Measurements from ENCODE around the gene MUSK. TPM values are rescaled to one million over a fixed set of nuclear protein-coding genes. Genes with fewer than 3 reads are reported as not detected.

The MUSK gene
- total RNA-seq, 1 donor from 2014 or later: not detected

DNA sequence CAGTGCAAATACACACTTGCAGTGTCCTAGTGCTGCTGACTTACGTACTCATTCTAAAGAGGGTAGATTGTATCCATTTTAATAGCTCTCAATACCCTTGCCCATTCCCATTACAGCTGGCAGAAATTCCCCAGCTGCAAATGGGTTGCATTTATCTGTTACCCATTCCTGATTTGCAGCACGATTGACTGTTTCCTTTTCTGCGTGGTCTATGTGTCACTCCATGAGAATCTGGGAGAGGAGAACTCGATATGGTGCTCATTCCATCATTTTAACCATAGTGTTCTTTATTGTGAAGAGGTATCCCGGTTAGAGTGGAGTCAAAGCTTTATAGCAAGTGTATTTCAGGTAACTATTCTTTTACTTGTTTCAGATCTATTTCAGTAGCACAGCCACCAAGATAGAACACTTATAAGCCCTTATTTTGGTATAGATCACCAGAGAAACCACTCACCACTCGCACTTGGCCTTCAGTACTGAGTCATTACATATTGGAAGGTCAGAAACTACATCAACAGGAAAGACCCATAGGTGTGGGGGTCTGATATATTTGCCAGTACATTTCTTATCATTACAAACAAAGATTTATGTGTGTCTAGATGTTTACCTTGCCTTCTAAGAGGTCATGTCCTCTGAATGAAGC lies 139.5 kb downstream of the MUSK start:
- no peaks in the 10 kb centered on the region for H3K9me3 Mint-ChIP-seq
- no peak for DNase-seq (ENCODE audit: low read depth, low spot score)
- no peaks in the 10 kb centered on the region for H3K27me3 Mint-ChIP-seq (ENCODE audit: low read depth)
- no peaks in the 10 kb centered on the region for H3K4me1 Mint-ChIP-seq
- H3K27ac Mint-ChIP-seq (ENCODE audit: unreplicated experiment): no peak overlapping the region
- no peaks in the 10 kb centered on the region for H3K36me3 Mint-ChIP-seq (ENCODE audit: low read depth)
- H3K4me3 Mint-ChIP-seq: no peak overlapping the region
- TF ChIP-seq CTCF (conservative IDR thresholded peaks at IDR 0.05): no peak

- H3K4me3 Mint-ChIP-seq: no peak overlapping the region
- H3K9me3 Mint-ChIP-seq: no peaks in the 10 kb centered on the region
- H3K27ac Mint-ChIP-seq (ENCODE audit: unreplicated experiment): no peak overlapping the region
- no peak for TF ChIP-seq CTCF (conservative IDR thresholded peaks at IDR 0.05)
- H3K36me3 Mint-ChIP-seq (ENCODE audit: low read depth): no peaks in the 10 kb centered on the region
- no peaks in the 10 kb centered on the region for H3K27me3 Mint-ChIP-seq (ENCODE audit: low read depth)
- no peak for DNase-seq (ENCODE audit: low read depth, low spot score)
- H3K4me1 Mint-ChIP-seq: no peaks in the 10 kb centered on the region
Measured at GRCh38 chr9:110808599-110808980, 140.0 kb downstream of the MUSK start.

DNA sequence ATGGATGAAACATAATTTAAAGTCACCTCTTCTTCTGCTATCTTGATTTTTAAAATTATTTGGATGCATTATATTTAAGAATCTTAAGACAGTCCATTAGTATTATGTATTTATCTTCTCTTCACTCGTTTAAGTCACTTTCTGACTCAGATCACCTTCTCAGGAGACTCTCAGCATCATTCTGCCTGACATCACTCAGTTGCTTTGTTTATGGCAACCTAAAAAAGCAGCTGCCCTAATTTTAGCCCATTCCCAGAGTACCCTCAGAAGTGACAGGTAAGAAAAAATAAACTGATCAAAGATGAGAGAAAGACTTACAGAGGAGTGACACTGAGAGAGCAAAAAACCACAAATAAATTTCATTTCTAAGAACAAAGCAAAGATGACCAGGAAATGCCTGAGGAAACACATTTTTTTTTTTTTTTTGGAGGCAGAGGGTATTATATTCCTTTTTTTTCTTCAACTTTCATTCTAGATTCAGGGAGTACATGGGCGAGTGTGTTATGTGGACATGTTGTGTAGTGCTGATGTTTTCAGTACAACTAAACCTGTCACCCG lies 140.5 kb downstream of the MUSK start:
- Mint-ChIP-seq H3K9me3 (no peaks in the 10 kb centered on the region), H3K27me3 (ENCODE audit: low read depth) (no peaks in the 10 kb centered on the region), H3K27ac (ENCODE audit: unreplicated experiment) (no peak overlapping the region), H3K4me3 (no peak overlapping the region), H3K4me1 (no peaks in the 10 kb centered on the region), H3K36me3 (ENCODE audit: low read depth) (no peaks in the 10 kb centered on the region)
- no peak for TF ChIP-seq CTCF (conservative IDR thresholded peaks at IDR 0.05)
- no peak for DNase-seq (ENCODE audit: low read depth, low spot score)

- Mint-ChIP-seq H3K4me3 (no peak overlapping the region), H3K27ac (ENCODE audit: unreplicated experiment) (no peak overlapping the region), H3K9me3 (no peaks in the 10 kb centered on the region), H3K36me3 (ENCODE audit: low read depth) (no peaks in the 10 kb centered on the region), H3K27me3 (ENCODE audit: low read depth) (no peaks in the 10 kb centered on the region), H3K4me1 (no peaks in the 10 kb centered on the region)
- TF ChIP-seq CTCF (conservative IDR thresholded peaks at IDR 0.05): no peak
- no peak for DNase-seq (ENCODE audit: low read depth, low spot score)
Measured at GRCh38 chr9:110810262-110810976, 141.8 kb downstream of the MUSK start.

DNA sequence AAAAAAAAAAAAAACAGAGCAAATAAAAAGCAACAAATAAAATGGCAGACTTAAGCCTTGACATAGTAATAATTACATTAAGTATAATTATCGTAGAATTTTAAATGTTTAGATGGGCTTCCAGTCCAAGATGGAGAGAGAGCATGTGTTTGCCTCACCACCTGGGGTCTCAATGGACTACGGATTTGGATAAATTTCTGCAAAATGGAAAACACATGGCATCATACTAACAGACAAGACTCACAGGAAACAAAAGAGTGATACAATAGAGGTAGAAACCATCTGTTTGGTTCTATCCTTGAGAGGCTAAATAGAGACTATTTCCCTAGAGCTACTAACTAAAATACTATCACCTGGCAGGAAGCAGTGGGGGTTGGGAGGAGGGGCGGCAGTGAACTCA lies 144.3 kb downstream of the MUSK start:
- Mint-ChIP-seq H3K27me3 (ENCODE audit: low read depth) (no peaks in the 10 kb centered on the region), H3K4me1 (no peaks in the 10 kb centered on the region), H3K4me3 (no peak overlapping the region), H3K9me3 (no peaks in the 10 kb centered on the region), H3K27ac (ENCODE audit: unreplicated experiment) (no peak overlapping the region), H3K36me3 (ENCODE audit: low read depth) (no peaks in the 10 kb centered on the region)
- TF ChIP-seq CTCF (conservative IDR thresholded peaks at IDR 0.05): no peak
- DNase-seq (ENCODE audit: low read depth, low spot score): no peak

Data from neural crest cell (in vitro differentiated cells).